ENCODE data around the gene ANO5.

- no peak for TF ChIP-seq POLR2A (IDR thresholded peaks at IDR 0.05)
- TF ChIP-seq, protein P1, sequence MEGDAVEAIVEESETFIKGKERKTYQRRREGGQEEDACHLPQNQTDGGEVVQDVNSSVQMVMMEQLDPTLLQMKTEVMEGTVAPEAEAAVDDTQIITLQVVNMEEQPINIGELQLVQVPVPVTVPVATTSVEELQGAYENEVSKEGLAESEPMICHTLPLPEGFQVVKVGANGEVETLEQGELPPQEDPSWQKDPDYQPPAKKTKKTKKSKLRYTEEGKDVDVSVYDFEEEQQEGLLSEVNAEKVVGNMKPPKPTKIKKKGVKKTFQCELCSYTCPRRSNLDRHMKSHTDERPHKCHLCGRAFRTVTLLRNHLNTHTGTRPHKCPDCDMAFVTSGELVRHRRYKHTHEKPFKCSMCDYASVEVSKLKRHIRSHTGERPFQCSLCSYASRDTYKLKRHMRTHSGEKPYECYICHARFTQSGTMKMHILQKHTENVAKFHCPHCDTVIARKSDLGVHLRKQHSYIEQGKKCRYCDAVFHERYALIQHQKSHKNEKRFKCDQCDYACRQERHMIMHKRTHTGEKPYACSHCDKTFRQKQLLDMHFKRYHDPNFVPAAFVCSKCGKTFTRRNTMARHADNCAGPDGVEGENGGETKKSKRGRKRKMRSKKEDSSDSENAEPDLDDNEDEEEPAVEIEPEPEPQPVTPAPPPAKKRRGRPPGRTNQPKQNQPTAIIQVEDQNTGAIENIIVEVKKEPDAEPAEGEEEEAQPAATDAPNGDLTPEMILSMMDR (IDR thresholded peaks at IDR 0.05), result no peak
These were observed 54.1 kb downstream of the ANO5 start for GRCh38 chr11:22246992-22247391.
